Activated T-cell treated with anti-CD3 and anti-CD28 coated beads for 48 hours (primary cell): Measurements from ENCODE around the gene DHCR7.
"Not testable (repeated sequence)": the region's sequence is repeated elsewhere in the genome, so short reads cannot be mapped to it uniquely, and the experiment has no call there.

ENCODE experiments used
- DNase-seq: peaks from one replicate; pipeline ENCODE4 v3.0.0-alpha.2; 2020; ENCODE audit warnings: low read depth

The DHCR7 gene

DNA sequence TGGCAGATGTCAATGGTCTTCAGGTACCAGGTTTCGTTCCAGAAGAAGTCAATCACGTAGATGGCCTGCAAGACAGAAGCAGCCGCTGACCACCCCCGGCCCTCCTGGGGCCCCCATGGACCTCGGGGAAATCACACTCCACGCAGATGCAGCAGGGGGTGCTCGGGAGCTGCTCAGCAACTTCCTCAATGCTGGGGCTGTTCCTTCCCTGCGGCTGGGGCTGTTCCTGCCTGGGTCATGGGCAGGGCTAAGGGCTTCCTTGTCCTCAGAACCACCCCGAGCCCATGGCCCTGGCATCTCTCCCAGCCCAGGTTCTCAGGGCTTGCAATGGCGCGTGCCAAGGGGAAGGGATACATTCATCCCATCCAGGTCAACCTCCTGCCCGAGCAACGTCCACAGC lies 10.3 kb downstream of the DHCR7 start:
- no peak for DNase-seq

GRCh38 chr11:71437399-71437798 lies 10.8 kb downstream of the DHCR7 start:
- no peak for DNase-seq

DNA sequence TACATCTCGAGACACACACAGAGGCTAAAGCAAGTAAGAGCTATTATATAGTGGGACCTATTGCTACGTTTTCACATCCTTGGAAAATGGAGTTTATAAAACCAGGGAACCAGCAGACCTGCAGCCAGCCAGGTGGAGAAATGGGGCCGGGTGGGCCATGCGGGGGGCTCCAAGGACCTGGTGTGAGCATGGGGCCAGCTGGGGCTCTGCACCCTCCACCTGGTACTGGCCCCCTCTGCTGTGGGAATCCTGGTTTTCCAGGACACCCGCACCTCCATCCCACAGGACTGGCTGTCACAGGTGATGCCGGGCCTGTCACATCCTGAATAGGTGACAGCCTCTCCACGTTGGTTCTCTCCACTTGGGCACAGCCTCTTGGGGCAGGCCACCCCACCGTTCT lies 11.3 kb downstream of the DHCR7 start:
- no peak for DNase-seq

- DNase-seq = no peak
Observed at GRCh38 chr11:71435278-71435951, 12.8 kb downstream of the DHCR7 start.

DNA sequence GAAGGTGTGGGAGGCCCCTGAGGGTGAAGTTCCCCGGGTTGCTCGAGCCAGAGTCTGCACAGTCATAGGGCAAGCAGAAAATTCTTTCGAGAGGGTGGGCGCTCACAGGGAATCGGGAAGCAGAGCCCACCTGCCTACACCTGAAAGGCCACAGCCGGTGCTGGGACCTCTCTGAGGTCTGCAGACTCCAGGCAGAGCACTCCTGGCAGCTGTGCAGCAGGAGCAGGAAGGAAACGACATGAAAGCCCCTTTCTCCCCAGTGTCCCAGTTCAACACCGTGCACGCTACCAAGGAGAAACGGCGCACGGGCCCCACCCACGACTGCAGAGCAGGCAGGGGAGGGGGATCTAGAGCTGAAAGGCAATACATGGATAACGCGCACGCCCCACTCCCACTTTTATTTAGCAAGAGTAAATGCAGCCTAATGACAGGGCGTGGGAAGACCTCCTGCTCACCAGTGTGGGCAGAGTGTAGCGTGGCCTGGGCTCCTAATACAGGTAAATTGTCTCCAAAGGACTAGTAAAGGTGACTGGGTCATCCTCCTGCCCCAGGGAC lies 13.5 kb downstream of the DHCR7 start:
- DNase-seq = no peak

GRCh38 chr11:71433648-71434450 lies 14.3 kb downstream of the DHCR7 start:
- no peak for DNase-seq

DNA sequence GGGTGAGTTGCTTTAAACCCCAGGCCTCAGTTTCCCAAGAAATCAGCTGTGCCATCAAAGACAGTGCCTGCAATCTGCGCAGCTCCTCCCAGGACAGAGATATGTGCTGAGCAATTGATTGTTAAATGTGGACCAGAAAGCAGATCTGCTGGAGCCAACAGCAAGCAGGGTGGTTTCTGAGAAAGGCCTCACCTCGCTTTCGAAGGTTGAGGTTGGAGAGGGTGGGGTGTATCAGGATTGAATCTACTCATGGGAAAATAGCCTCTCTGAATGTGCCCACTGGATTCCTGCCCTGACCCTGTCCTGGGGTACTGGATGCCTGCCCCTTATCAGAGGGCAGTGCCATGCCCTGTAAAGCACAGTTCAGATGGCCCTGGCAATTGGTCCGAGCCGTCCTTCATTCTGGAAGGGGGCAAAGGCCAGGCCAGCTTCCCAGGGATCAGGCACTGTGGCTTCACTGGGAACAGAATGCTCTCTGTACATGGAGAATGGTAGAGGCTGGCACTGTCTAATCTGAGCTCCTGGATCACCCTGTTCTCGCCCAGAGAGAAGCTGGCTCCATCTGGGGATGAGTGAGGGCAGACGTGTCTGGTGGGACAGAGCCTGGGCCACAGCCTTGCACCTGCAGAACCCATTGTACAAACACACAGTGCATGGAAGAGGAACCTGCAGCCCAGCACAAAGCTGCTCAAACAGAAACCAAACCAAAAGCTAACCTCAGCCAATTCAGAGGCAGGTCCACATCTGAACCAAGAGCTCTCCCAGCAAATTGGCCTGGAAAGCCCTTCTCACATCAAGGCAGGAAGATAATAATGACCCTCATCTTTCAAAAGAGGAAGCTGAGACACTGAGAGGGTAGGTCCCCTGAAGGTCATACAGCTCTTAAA lies 15.2 kb downstream of the DHCR7 start:
- no peak for DNase-seq

GRCh38 chr11:71431271-71431670 lies 16.9 kb downstream of the DHCR7 start:
- DNase-seq = no peak

DNA sequence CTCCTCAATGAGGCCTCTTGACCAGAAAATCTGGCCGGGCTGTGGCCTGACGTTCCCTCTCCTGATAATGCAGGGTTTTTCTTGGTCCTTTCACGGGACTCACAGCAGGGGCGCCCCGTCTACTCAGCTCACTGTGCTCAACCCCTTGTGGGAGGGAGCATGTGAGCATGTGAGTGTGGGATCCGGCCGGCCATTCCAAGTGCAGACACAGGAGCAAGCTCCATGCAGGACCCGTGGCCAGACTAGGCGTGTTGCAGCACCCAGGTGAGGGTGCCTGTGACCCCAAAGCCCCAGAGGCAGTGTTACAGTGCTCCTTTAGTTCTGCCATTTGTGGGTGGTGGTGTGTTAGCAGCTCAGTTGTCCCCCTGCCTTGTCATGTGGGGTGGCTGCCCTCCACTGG lies 18.0 kb downstream of the DHCR7 start:
- no peak for DNase-seq

DNA sequence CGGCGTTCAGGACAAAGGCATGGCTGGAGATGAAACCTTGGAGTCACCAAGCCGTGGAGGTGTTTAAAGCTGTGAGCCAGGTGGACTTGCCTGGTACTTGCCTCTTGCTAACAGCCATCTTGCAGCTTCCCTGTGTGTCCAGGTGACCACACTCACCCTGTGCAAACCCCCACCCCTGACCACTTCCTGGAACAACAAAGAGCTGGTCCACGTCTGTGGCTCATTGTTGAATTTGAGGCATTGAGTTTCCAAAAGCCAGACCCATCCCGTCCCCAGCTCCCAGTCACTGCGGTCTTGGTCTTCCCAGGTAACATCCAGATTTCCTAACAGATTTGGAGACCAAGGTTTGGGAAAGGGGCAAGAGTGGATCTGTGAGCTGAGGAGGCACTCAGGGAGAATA lies 18.5 kb downstream of the DHCR7 start:
- DNase-seq = no peak

- no peak for DNase-seq
Observed at GRCh38 chr11:71428861-71429435, 19.2 kb downstream of the DHCR7 start.

GRCh38 chr11:71426413-71426812 lies 21.8 kb downstream of the DHCR7 start:
- no peak for DNase-seq

DNA sequence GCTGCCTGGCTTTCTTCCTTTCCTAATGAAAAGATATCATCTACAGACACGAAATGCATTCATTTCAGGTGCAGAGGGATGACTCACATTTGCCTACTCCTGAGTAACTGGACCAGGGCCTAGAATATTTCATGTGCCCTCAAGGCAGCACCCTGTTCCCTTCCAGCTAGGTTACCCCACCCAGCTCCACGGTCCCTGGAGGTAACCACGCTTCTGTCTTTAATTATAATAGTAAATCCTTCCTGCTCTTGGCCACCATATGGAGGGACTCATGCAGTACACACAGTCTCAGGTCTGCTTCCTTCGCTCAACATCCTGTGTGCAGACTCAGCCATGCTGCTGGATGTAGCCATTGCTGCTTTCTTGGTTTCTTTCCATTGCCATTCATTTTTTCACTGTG lies 22.3 kb downstream of the DHCR7 start:
- no peak for DNase-seq

GRCh38 chr11:71425409-71425808 lies 22.8 kb downstream of the DHCR7 start:
- DNase-seq = no peak

DNA sequence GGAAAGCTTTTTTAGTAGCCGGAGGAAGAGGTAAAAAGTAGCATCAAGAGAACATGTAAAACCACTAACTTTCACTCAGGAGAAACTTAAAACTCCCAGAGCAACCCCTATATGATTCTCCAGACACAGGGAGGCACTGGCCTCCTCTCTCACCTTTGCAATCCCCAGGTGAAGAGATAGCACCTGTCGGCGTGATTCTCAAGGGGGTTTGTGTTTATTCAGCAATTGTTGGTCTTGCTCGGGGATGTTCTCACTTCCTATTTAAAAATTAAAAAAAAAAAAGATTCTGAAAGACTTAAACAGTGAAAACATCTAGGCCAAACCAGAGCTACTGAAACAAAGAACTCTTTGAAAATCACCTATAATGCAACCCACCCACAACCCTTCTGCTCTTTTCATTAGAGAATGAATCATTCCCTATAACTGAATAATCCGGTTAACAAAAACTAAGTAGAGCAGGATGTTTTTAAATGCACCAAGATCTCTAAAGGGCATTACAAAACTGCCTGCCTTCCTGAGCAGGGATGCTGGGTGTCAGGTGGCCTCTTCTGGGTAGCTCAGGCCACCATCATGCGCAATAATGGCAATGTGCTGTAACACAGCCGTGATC lies 24.9 kb downstream of the DHCR7 start:
- no peak for DNase-seq

DNA sequence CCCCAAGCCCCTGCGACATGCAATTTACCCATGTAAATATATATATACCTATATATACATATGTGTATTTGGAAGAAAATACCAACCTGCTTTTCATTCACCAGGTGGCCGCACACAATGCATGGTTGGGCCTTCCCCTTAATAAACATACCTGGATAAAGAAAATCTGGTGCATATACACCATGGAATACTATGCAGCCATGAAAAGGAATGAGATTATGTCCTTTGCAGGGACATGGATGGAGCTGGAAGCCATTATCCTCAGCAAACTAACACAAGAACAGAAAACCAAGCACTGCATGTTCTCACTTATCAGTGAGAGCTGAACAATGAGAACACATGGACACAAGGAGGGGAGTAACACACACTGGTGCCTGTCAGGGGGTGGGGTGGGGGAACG lies 25.9 kb downstream of the DHCR7 start:
- DNase-seq = not testable (repeated sequence)

- no peak for DNase-seq
Observed at GRCh38 chr11:71421392-71421950, 26.7 kb downstream of the DHCR7 start.

DNA sequence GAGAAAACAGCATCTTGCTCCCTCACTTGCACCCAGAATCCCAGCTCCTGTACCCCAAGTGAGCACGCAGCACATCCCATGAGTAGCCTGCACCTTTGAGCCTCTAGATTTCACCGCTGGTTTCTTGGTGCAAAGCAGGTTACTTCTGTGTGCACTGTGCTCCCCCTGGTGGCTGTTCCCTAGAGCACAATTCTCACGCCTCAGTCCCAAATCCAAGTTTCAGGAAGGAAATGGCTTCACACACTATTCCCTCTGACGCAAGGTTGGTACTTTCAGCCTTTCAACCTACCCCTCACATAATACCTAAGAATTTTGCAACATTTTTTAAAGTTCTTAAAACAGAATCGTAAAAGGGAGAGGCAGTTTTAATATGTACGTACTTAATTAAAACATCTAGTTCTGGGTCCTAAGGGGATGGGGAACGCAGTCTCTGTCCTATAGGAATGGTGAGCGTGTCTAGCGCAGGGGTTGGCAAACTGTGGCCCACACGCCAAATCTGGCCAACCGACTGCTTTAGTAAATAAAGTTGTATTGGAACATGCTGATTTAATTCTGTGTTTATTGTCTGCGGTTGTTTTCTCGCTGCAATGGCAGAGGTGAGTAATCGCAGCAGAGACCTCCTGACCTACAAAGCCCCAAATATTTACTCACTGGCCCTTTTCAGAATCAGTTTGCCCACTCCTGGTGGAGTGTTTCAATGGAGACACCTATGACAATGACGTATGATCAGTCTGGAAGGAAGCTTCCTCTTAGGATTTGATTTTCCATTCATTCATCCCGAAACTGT lies 27.5 kb downstream of the DHCR7 start:
- DNase-seq = peak; percentile 8

DNA sequence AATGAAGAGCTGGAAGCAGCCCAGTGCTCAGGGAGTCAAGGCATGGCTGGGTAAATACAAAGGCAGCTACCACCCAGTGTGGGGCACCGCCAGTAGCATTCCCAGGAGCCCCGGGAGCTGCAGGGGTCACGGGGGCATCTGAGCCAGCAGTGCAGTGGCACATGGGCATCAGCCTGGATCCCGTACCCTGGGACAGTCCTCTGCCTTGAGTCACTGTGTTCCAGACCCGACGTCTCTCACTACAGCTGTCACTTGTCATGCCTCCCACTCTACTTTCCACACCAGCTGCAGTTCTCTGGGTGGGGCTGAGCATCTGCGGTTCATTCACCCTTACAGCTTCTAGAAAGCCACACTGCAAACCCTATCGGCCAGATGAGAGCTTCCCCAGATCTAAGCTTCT lies 29.6 kb downstream of the DHCR7 start:
- peak; percentile 9 for DNase-seq

GRCh38 chr11:71414645-71415044 lies 33.5 kb downstream of the DHCR7 start:
- DNase-seq = no peak
